Left ventricle myocardium inferior (tissue), 1 donor: ENCODE results near the gene PTPRC. TPM values are rescaled to one million over a fixed set of nuclear protein-coding genes. Genes with fewer than 3 reads are reported as not detected.

Experiments used
- DNase-seq: peaks from one replicate; pipeline ENCODE4 v3.0.0-alpha.2; 2020
- H3K27ac ChIP-seq: fragments of 200-600 bp; replicated peaks from 2 replicates; pipeline ENCODE4 v1.8.0; 2021
- H3K27me3 ChIP-seq: fragments of 200-600 bp; 2 replicates; pipeline ENCODE4 v1.8.0; 2021; ENCODE audit warnings: low read depth
- H3K36me3 ChIP-seq: fragments of 200-600 bp; 2 replicates; pipeline ENCODE4 v1.8.0; 2021
- H3K4me1 ChIP-seq: fragments of 200-600 bp; 2 replicates; pipeline ENCODE4 v1.8.0; 2021
- H3K4me3 ChIP-seq: fragments of 200-600 bp; 2 replicates; pipeline ENCODE4 v1.8.0; 2021; ENCODE audit warnings: mild to moderate bottlenecking, moderate library complexity
- H3K9me3 ChIP-seq: fragments of 200-600 bp; replicated peaks from 2 replicates; pipeline ENCODE4 v1.8.0; 2021
- CTCF ChIP-seq: fragments of 200-600 bp; IDR thresholded peaks from 2 replicates; pipeline ENCODE4 v1.8.0; 2021; ENCODE audit warnings: antibody characterized with exemption, mild to moderate bottlenecking, borderline replicate concordance
- intact Hi-C: fragments of 100-400 bp; cut with micrococcal nuclease; formaldehyde crosslinking; loops from one replicate; pipeline ENCODE4 v1.11.0; 2022
- total RNA-seq: library from RNA; stranded (reverse); fragmentation: NEBNext Ultra II Directional; extraction: Animal tissue kit (Norgen Biotek cat#: 25700); gene quantifications from one replicate; pipeline ENCODE4 v1.2.1, GENCODE V29; 2021
- donor health status: DM: no; HTN: yes; CAD: no; lungs with severe emphysema.

PTPRC gene
- total RNA-seq, 1 donor from 2014 or later: 7.5 TPM

GRCh38 chr1:198750081-198750480, 111.2 kb downstream of the PTPRC start:
- no peak overlapping the region for H3K4me3 ChIP-seq
- no peaks in the 10 kb centered on the region for H3K9me3 ChIP-seq
- no peaks in the 10 kb centered on the region for H3K27me3 ChIP-seq
- intact Hi-C loops: loop anchor here (10.0 kb wide), 1 partner anchor 795 kb away; no protein-coding TSS in a partner anchor
- no peak overlapping the region for H3K27ac ChIP-seq
- no peak for DNase-seq
- no peaks in the 10 kb centered on the region for H3K4me1 ChIP-seq
- H3K36me3 ChIP-seq: no peaks in the 10 kb centered on the region
- TF ChIP-seq CTCF: no peak

GRCh38 chr1:198751741-198752140, 112.9 kb downstream of the PTPRC start:
- H3K36me3 ChIP-seq: no peaks in the 10 kb centered on the region
- H3K4me3 ChIP-seq: no peak overlapping the region
- no peaks in the 10 kb centered on the region for H3K27me3 ChIP-seq
- no peaks in the 10 kb centered on the region for H3K9me3 ChIP-seq
- DNase-seq: no peak
- no peak overlapping the region for H3K27ac ChIP-seq
- intact Hi-C loops: loop anchor here (10.0 kb wide), 1 partner anchor 793 kb away; no protein-coding TSS in a partner anchor
- no peak for TF ChIP-seq CTCF
- no peaks in the 10 kb centered on the region for H3K4me1 ChIP-seq

- TF ChIP-seq CTCF: no peak
- Histone ChIP-seq H3K27ac (no peak overlapping the region), H3K4me3 (no peak overlapping the region), H3K36me3 (no peaks in the 10 kb centered on the region), H3K27me3 (no peaks in the 10 kb centered on the region), H3K4me1 (no peaks in the 10 kb centered on the region), H3K9me3 (no peaks in the 10 kb centered on the region)
- no peak for DNase-seq
- intact Hi-C loops: loop anchor here (5.0 to 10.0 kb wide), 2 partner anchors 363 to 790 kb away; no protein-coding TSS in a partner anchor
Measured at GRCh38 chr1:198754670-198755069, 115.8 kb downstream of the PTPRC start.

- Histone ChIP-seq H3K4me3 (no peak overlapping the region), H3K9me3 (no peaks in the 10 kb centered on the region), H3K27ac (no peak overlapping the region), H3K36me3 (no peaks in the 10 kb centered on the region), H3K4me1 (no peaks in the 10 kb centered on the region), H3K27me3 (no peaks in the 10 kb centered on the region)
- intact Hi-C loops: loop anchor here (5.0 to 10.0 kb wide), 2 partner anchors 362 to 789 kb away; no protein-coding TSS in a partner anchor
- no peak for DNase-seq
- no peak for TF ChIP-seq CTCF
Measured at GRCh38 chr1:198755715-198756114, 116.9 kb downstream of the PTPRC start.

- TF ChIP-seq CTCF: peak; percentile 61
- Histone ChIP-seq H3K4me3 (no peak overlapping the region), H3K36me3 (no peaks in the 10 kb centered on the region), H3K9me3 (no peaks in the 10 kb centered on the region), H3K27ac (no peak overlapping the region), H3K4me1 (no peaks in the 10 kb centered on the region), H3K27me3 (no peaks in the 10 kb centered on the region)
- intact Hi-C loops: loop anchor here (5.0 to 10.0 kb wide), 2 partner anchors 361 to 788 kb away; no protein-coding TSS in a partner anchor
- DNase-seq: no peak
Measured at GRCh38 chr1:198756470-198756869, 117.6 kb downstream of the PTPRC start.
